PC-9 (cell line): ENCODE data around the gene AGAP1. TPM values are rescaled to one million over a fixed set of nuclear protein-coding genes. Genes with fewer than 3 reads are reported as not detected.

Experiments
- BruUV-seq: library from RNA; stranded (reverse); fragments of 400-500 nt; replicated peaks from 2 replicates; lab custom pipeline; 2021; lab: Mats Ljungman, UMichigan
- CTCF ChIA-PET: fragments of 300-600 bp; sonication (Branson Sonifier 250); formaldehyde crosslinking; loops from one replicate; lab custom pipeline; 2022; ENCODE audit warnings: antibody characterized with exemption; lab: Charles Lee
- POLR2A ChIA-PET: fragments of 300-600 bp; sonication (Branson Sonifier 250); formaldehyde crosslinking; loops from one replicate; lab custom pipeline; 2022; ENCODE audit warnings: antibody characterized with exemption; ENCODE audit not compliant: unreplicated experiment; lab: Charles Lee
- DNase-seq, 2 experiments: peaks; one replicate each; pipeline versions ENCODE4 v3.0.0 to v3.0.0-alpha.2; 2015 to 2022; ENCODE audit warnings: mixed read lengths in 1 of 2
- H2AFZ ChIP-seq: fragments of 200-600 bp; sonication (generic); 2 replicates; pipeline ENCODE4 v1.8.1; 2017; ENCODE audit warnings: antibody characterized with exemption
- H3F3A ChIP-seq: fragments of 200-600 bp; sonication (generic); 2 replicates; pipeline ENCODE4 v1.8.1; 2017; ENCODE audit warnings: antibody characterized with exemption, mild to moderate bottlenecking, low read depth; ENCODE audit not compliant: insufficient read depth
- H3K27ac ChIP-seq: fragments of 200-600 bp; sonication (generic); 2 replicates; pipeline ENCODE4 v1.6.1; 2016; ENCODE audit warnings: mixed run types
- H3K27me3 ChIP-seq: fragments of 200-600 bp; sonication (generic); 2 replicates; pipeline ENCODE4 v1.6.1; 2016; ENCODE audit warnings: low read depth, mixed run types; ENCODE audit not compliant: insufficient read depth
- H3K36me3 ChIP-seq: fragments of 200-600 bp; sonication (generic); 2 replicates; pipeline ENCODE4 v1.6.1; 2016; ENCODE audit warnings: low read depth, mixed run types
- H3K4me1 ChIP-seq: fragments of 200-600 bp; sonication (generic); replicated peaks from 2 replicates; pipeline ENCODE4 v1.6.1; 2016; ENCODE audit warnings: mixed run types; ENCODE audit not compliant: insufficient read depth
- H3K4me2 ChIP-seq: fragments of 200-600 bp; sonication (generic); 2 replicates; pipeline ENCODE4 v1.6.1; 2017; ENCODE audit warnings: mixed run types
- H3K4me3 ChIP-seq: fragments of 200-600 bp; sonication (generic); 2 replicates; pipeline ENCODE4 v1.6.1; 2016; ENCODE audit warnings: mixed run types
- H3K79me2 ChIP-seq: fragments of 200-600 bp; sonication (generic); 2 replicates; pipeline ENCODE4 v1.6.1; 2017; ENCODE audit warnings: low read depth, mixed run types
- H3K9me2 ChIP-seq: fragments of 200-600 bp; sonication (generic); 2 replicates; pipeline ENCODE4 v1.8.1; 2017; ENCODE audit warnings: mild to moderate bottlenecking; ENCODE audit not compliant: insufficient read depth
- H3K9me3 ChIP-seq: fragments of 200-600 bp; sonication (generic); 2 replicates; pipeline ENCODE4 v1.8.1; 2016; ENCODE audit warnings: low read depth; ENCODE audit not compliant: insufficient read depth
- H4K20me1 ChIP-seq: fragments of 200-600 bp; sonication (generic); 2 replicates; pipeline ENCODE4 v1.8.1; 2017; ENCODE audit not compliant: insufficient read depth
- EZH2 ChIP-seq: fragments of 200-600 bp; sonication (generic); IDR thresholded peaks from 2 replicates; pipeline ENCODE4 v1.8.0; 2017; ENCODE audit warnings: antibody characterized with exemption, low read depth
- intact Hi-C: fragments of 100-400 bp; cut with micrococcal nuclease; formaldehyde crosslinking; loops from one replicate; pipeline ENCODE4 v1.10.0; 2022; ENCODE audit not compliant: unreplicated experiment
- total RNA-seq: library from RNA; stranded (reverse); gene quantifications from 2 replicates; pipeline ENCODE4 v1.2.3, GENCODE V29; 2021
- TF ChIP-seq, protein P1 (sequence below): fragments of 200-600 bp; sonication (generic); conservative IDR thresholded peaks from 2 replicates; pipeline ENCODE4 v1.6.1; 2017; ENCODE audit warnings: mixed run types, antibody characterized with exemption, mild to moderate bottlenecking, moderate library complexity

The AGAP1 gene
- total RNA-seq, 1 experiment from 2014 or later: 91.4 TPM

GRCh38 chr2:235463893-235464292 is 29.9 kb upstream of the AGAP1 start:
- Histone ChIP-seq H3F3A (peaks cover 23% of the 10 kb centered on the region; the same call in 1 of the 2 replicates), H3K36me3 (no peaks in the 10 kb centered on the region), H3K9me2 (no peaks in the 10 kb centered on the region), H3K4me3 (no peak overlapping the region), H3K79me2 (no peaks in the 10 kb centered on the region), H3K4me1 (peaks cover 32% of the 10 kb centered on the region), H2AFZ (no peak overlapping the region), H3K27ac (no peak overlapping the region), H3K4me2 (no peak overlapping the region), H3K27me3 (no peaks in the 10 kb centered on the region), H3K9me3 (no peaks in the 10 kb centered on the region), H4K20me1 (no peaks in the 10 kb centered on the region)
- no peak for TF ChIP-seq EZH2
- TF ChIP-seq, protein P1, sequence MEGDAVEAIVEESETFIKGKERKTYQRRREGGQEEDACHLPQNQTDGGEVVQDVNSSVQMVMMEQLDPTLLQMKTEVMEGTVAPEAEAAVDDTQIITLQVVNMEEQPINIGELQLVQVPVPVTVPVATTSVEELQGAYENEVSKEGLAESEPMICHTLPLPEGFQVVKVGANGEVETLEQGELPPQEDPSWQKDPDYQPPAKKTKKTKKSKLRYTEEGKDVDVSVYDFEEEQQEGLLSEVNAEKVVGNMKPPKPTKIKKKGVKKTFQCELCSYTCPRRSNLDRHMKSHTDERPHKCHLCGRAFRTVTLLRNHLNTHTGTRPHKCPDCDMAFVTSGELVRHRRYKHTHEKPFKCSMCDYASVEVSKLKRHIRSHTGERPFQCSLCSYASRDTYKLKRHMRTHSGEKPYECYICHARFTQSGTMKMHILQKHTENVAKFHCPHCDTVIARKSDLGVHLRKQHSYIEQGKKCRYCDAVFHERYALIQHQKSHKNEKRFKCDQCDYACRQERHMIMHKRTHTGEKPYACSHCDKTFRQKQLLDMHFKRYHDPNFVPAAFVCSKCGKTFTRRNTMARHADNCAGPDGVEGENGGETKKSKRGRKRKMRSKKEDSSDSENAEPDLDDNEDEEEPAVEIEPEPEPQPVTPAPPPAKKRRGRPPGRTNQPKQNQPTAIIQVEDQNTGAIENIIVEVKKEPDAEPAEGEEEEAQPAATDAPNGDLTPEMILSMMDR: no peak
- ChIA-PET POLR2A (interaction anchor here (0.6 kb wide), 1 partner anchor 920 kb away, joined by 7 read pairs; no protein-coding TSS in a partner anchor), CTCF (no interaction called here)
- no peak for DNase-seq
- intact Hi-C loops: no loop called here
- BruUV-seq: no TSS peak

DNA sequence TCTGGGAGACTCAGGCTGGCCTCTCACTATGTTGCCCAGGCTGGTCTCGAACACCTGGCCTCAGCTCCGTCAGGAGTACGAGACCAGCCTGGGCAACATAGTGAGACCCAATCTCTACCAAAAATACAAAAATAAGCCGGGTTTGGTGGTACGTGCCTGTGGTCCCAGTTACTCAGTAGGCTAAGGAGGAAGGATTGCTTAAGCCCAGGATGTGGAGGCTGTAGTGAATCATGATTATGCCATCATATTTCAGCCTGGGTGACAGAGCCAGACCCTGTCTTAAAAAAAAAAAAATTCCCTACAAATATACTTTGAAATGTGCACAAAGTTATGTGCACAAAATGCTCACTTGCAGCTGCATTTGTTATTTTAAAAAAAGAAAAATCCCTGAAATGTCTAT is 26.3 kb upstream of the AGAP1 start:
- no peaks in the 10 kb centered on the region for H3K9me3 ChIP-seq
- peak overlapping the region; percentile 87 for H3K27ac ChIP-seq
- no peaks in the 10 kb centered on the region for H4K20me1 ChIP-seq
- CTCF ChIA-PET: interaction anchor here (0.6 kb wide), 2 partner anchors 126 to 341 kb away, joined by 10 to 11 read pairs; no protein-coding TSS in a partner anchor
- no peak overlapping the region for H2AFZ ChIP-seq
- BruUV-seq: no TSS peak
- POLR2A ChIA-PET: interaction anchor here (0.6 kb wide), 1 partner anchor 194 kb away, joined by 5 read pairs; no protein-coding TSS in a partner anchor
- no peaks in the 10 kb centered on the region for H3K9me2 ChIP-seq
- intact Hi-C loops: no loop called here
- H3K4me1 ChIP-seq: peaks cover 29% of the 10 kb centered on the region
- DNase-seq: peak in 1 of 2 experiments; percentile 80
- H3K27me3 ChIP-seq: no peaks in the 10 kb centered on the region
- peak overlapping the region; percentile 69 for H3K4me2 ChIP-seq
- H3K4me3 ChIP-seq: no peak overlapping the region
- H3K36me3 ChIP-seq: no peaks in the 10 kb centered on the region
- TF ChIP-seq, protein P1: no peak
- TF ChIP-seq EZH2: no peak
- peaks cover 24% of the 10 kb centered on the region; the same call in 1 of the 2 replicates for H3F3A ChIP-seq
- H3K79me2 ChIP-seq: no peaks in the 10 kb centered on the region

DNA sequence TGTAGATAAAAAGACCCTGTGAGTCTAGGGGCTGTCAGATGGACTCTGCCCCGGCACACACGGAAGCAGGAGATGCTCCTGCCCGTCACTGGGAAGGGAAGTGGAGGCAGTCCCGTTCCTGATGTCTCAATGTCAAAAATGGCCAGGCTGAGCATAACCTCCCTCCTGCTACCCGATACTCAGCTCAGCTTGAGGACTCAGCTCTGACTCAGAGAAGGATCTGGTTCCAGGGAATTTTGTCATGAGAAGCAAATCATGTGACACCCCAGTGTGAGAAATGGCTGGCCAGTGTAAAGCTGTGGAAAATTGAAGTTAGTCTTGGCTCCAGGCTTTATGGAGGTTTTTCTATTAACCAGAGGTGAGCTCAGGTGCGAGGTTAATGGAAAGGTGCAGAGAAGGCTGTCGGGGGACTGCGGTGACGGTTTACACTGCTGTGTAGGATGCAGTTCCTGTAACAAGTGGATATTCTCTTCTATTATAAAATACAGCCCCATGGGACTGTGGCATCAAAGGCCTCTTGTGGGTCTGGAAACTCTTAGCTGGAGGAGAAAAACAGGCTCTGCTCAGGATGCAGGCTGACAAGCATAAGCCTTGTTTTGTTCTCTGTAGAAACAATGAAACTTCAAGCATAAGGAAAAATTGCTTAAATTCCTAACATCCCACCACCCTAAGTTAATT is 24.7 kb upstream of the AGAP1 start:
- H2AFZ ChIP-seq: peak overlapping the region; percentile 70
- no peaks in the 10 kb centered on the region for H3K79me2 ChIP-seq
- peaks cover 29% of the 10 kb centered on the region for H3K4me1 ChIP-seq
- no peaks in the 10 kb centered on the region for H3K9me3 ChIP-seq
- POLR2A ChIA-PET: interaction anchor here (0.6 to 1.1 kb wide), 3 partner anchors 10 to 1495 kb away, joined by 3 to 9 read pairs (median 7); no protein-coding TSS in a partner anchor
- peak overlapping the region; percentile 69 for H3K4me2 ChIP-seq
- H3K9me2 ChIP-seq: no peaks in the 10 kb centered on the region
- H3K36me3 ChIP-seq: no peaks in the 10 kb centered on the region
- H3K27ac ChIP-seq: peak overlapping the region; percentile 87
- TF ChIP-seq, protein P1: no peak
- no peak for TF ChIP-seq EZH2
- no peaks in the 10 kb centered on the region for H3K27me3 ChIP-seq
- H3K4me3 ChIP-seq: peak overlapping the region; percentile 22; the same call in 1 of the 2 replicates
- peaks cover 24% of the 10 kb centered on the region; the same call in 1 of the 2 replicates for H3F3A ChIP-seq
- CTCF ChIA-PET: interaction anchor here (1.3 kb wide), 1 partner anchor 277 kb away, joined by 4 read pairs; no protein-coding TSS in a partner anchor
- H4K20me1 ChIP-seq: no peaks in the 10 kb centered on the region
- intact Hi-C loops: loop anchor here (2.0 kb wide), 1 partner anchor 74 kb away; no protein-coding TSS in a partner anchor
- peak; percentile 63 to 93 for DNase-seq
- TSS peak; percentile 19 for BruUV-seq
